ENCODE measurements around the gene SPIN1.

Gene SPIN1

DNA sequence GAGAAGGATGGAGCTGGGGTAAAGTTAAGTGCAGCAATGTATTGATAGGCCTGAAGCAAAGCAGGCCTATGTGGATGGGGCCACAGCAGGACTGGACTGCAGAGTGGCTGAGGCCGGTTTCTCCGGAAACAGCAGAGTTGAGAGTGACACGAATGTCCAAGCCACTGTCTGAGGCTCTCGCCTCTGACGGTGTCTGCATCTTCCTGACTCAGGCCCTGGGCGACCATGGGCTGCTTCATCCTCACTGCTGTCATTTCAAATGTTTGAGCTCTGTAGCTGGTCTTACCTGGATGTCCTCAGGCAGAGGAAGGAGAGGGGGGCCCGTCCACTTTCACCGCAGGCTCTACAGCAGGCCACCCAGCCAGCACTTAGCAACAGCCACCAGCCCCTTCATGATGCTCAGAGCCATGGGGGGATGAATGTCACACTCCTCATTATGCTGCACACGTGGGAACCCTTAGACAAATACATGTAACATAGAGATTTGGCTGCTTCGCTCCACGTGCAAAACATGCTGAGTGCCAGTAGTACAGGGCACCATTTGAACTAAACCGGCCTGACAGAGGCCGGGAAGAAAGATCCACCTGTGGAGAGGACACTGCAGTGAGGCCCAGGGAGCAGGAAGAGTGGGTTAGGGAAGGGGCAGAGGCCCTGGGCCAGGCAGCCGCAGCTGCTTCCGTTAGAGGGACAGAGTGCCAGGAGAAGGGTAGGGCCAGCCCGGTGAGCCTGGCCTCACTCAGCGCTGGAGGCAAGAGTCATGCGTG, 115.0 kb downstream of the SPIN1 start:
- no peak for DNase-seq (ENCODE audit: low read depth)
- TF ChIP-seq, protein P1, sequence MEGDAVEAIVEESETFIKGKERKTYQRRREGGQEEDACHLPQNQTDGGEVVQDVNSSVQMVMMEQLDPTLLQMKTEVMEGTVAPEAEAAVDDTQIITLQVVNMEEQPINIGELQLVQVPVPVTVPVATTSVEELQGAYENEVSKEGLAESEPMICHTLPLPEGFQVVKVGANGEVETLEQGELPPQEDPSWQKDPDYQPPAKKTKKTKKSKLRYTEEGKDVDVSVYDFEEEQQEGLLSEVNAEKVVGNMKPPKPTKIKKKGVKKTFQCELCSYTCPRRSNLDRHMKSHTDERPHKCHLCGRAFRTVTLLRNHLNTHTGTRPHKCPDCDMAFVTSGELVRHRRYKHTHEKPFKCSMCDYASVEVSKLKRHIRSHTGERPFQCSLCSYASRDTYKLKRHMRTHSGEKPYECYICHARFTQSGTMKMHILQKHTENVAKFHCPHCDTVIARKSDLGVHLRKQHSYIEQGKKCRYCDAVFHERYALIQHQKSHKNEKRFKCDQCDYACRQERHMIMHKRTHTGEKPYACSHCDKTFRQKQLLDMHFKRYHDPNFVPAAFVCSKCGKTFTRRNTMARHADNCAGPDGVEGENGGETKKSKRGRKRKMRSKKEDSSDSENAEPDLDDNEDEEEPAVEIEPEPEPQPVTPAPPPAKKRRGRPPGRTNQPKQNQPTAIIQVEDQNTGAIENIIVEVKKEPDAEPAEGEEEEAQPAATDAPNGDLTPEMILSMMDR (conservative IDR thresholded peaks at IDR 0.05; ENCODE audit: low read depth, low read length): no peak
- no peak overlapping the region for H3K4me3 ChIP-seq (ENCODE audit: low read depth, low read length)

DNA sequence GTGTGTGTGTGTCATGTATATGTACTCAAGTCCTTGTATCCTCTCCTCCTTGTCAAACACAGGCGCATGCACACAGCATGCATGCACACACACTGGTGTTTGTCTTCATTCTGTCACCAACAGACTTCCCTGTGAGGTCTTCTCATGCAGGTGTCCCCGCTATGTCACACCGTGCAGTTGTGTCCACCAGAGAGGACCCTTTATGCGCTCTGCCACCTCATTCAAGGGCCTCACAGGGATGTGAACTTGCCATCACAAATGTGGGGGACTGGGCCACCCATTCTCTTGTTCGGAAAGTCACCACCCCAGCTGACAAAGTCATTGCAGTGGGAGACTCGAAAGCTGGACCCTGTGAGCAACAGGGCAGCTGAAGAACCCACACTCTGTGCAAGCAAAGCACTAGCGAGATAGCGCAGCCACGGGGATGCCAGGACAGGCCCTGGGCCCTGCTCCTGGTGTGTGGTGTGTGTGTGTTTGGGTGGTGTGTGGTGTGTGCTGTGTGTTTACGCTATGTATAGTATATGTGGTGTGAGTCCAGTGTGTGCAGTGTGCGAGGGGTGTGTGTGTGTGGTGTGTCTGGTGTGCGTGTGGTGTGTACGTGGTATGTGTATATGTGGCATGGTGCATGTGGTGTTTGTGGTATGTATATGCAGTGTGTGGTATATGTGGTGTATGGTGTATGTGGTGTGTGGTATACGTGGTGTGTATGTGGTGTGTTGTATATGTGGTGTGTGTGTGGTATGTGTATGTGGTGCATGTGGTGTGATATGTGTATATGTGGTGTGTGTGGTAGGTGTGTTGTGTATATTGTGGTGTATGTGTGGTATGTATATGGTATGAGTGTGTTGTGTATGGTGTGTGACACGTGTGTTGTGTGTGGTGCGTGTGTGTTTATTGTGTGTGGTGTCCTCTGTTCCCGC, 115.9 kb downstream of the SPIN1 start:
- no peak for DNase-seq (ENCODE audit: low read depth)
- no peak overlapping the region for H3K4me3 ChIP-seq (ENCODE audit: low read depth, low read length)
- TF ChIP-seq, protein P1 (conservative IDR thresholded peaks at IDR 0.05; ENCODE audit: low read depth, low read length): no peak

GRCh38 chr9:88508326-88508725, 120.1 kb downstream of the SPIN1 start:
- DNase-seq (ENCODE audit: low read depth): no peak
- TF ChIP-seq, protein P1 (conservative IDR thresholded peaks at IDR 0.05; ENCODE audit: low read depth, low read length): no peak
- no peak overlapping the region for H3K4me3 ChIP-seq (ENCODE audit: low read depth, low read length)

GRCh38 chr9:88511906-88512305, 123.7 kb downstream of the SPIN1 start:
- no peak for DNase-seq (ENCODE audit: low read depth)
- TF ChIP-seq, protein P1 (conservative IDR thresholded peaks at IDR 0.05; ENCODE audit: low read depth, low read length): no peak
- H3K4me3 ChIP-seq (ENCODE audit: low read depth, low read length): no peak overlapping the region

DNA sequence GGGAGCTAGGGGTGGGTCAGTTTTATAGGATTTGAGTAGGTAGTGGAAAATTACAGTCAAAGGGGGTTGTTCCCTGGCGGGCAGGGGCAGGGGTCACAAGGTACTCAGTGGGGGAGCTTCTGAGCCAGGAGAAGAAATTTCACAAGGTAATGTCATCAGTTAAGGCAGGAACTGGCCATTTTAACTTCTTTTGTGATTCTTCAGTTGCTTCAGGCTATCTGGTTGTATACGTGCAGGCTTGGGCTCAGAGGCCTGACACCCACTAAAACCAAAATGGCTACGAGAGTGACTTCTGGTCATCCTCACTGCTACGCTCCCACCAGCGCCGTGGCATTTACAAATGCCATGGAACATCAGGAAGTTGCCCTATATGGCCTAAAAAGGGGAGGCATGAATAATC, 126.0 kb downstream of the SPIN1 start:
- no peak for DNase-seq (ENCODE audit: low read depth)
- TF ChIP-seq, protein P1 (conservative IDR thresholded peaks at IDR 0.05; ENCODE audit: low read depth, low read length): no peak
- H3K4me3 ChIP-seq (ENCODE audit: low read depth, low read length): no peak overlapping the region

- DNase-seq (ENCODE audit: low read depth): no peak
- H3K4me3 ChIP-seq (ENCODE audit: low read depth, low read length): no peak overlapping the region
- TF ChIP-seq, protein P1 (conservative IDR thresholded peaks at IDR 0.05; ENCODE audit: low read depth, low read length): no peak
These were observed 133.1 kb downstream of the SPIN1 start for GRCh38 chr9:88521308-88521707.

Data from choroid plexus epithelial cell (primary cell).